HEK293 (cell line): ENCODE measurements around the gene FAM168A.

Experiments used
- BCL11A ChIP-seq: fragments of 450-650 bp; formaldehyde crosslinking; IDR thresholded peaks from 2 replicates; pipeline ENCODE4 v1.5.1; 2016; ENCODE audit warnings: low read depth, missing biosample characterization, missing genetic modification characterization
- GLI2 ChIP-seq: fragments of 450-650 bp; formaldehyde crosslinking; IDR thresholded peaks from 2 replicates; pipeline ENCODE4; 2017; ENCODE audit warnings: missing biosample characterization, missing genetic modification characterization, low read depth, borderline replicate concordance
- GLIS2 ChIP-seq: fragments of 450-650 bp; formaldehyde crosslinking; IDR thresholded peaks from 2 replicates; pipeline ENCODE4 v1.5.1; 2016; ENCODE audit warnings: missing biosample characterization, missing genetic modification characterization
- OVOL3 ChIP-seq: fragments of 450-650 bp; formaldehyde crosslinking; IDR thresholded peaks from 2 replicates; pipeline ENCODE4 v1.5.1; 2016; ENCODE audit warnings: missing biosample characterization, missing genetic modification characterization
- ZIC2 ChIP-seq: fragments of 450-650 bp; formaldehyde crosslinking; IDR thresholded peaks from 2 replicates; pipeline ENCODE4 v1.5.1; 2016; ENCODE audit warnings: missing biosample characterization, missing genetic modification characterization
- ZNF155 ChIP-seq: fragments of 450-650 bp; formaldehyde crosslinking; IDR thresholded peaks from 2 replicates; pipeline ENCODE4 v1.5.1; 2016; ENCODE audit warnings: missing biosample characterization, missing genetic modification characterization
- ZNF169 ChIP-seq: fragments of 450-650 bp; formaldehyde crosslinking; IDR thresholded peaks from 2 replicates; pipeline ENCODE4 v1.5.1; 2016; ENCODE audit warnings: missing biosample characterization, missing genetic modification characterization
- ZNF175 ChIP-seq: fragments of 450-650 bp; formaldehyde crosslinking; IDR thresholded peaks from 2 replicates; pipeline ENCODE4 v1.5.1; 2016; ENCODE audit warnings: missing biosample characterization, missing genetic modification characterization
- ZNF184 ChIP-seq: fragments of 450-650 bp; IDR thresholded peaks from 2 replicates; pipeline ENCODE4 v1.5.1; 2018; ENCODE audit warnings: missing biosample characterization, mild to moderate bottlenecking, missing genetic modification characterization
- ZNF274 ChIP-seq, 2 experiments: fragments of 200-500 bp in 1 of 2; fragments of 450-650 bp in 1 of 2; sonication (Bioruptor generic) in 1 of 2; formaldehyde crosslinking in 1 of 2; IDR thresholded peaks; 2 replicates each; pipeline versions ENCODE4 v1.5.1 to v1.6.1; 2014 to 2016; ENCODE audit warnings: borderline replicate concordance in 1 of 2, inconsistent platforms in 1 of 2, low read length in 1 of 2, missing biosample characterization in 1 of 2, missing genetic modification characterization in 1 of 2
- ZNF311 ChIP-seq: fragments of 450-650 bp; formaldehyde crosslinking; IDR thresholded peaks from 2 replicates; pipeline ENCODE4 v1.5.1; 2017; ENCODE audit warnings: missing biosample characterization, missing genetic modification characterization, borderline replicate concordance
- ZNF623 ChIP-seq: fragments of 450-650 bp; formaldehyde crosslinking; IDR thresholded peaks from 2 replicates; pipeline ENCODE4 v1.5.1; 2016; ENCODE audit warnings: missing biosample characterization, missing genetic modification characterization
- ZNF629 ChIP-seq: fragments of 450-650 bp; formaldehyde crosslinking; IDR thresholded peaks from 2 replicates; pipeline ENCODE4 v1.5.1; 2017; ENCODE audit warnings: missing biosample characterization, missing genetic modification characterization
- ZNF658 ChIP-seq: fragments of 450-650 bp; formaldehyde crosslinking; IDR thresholded peaks from 2 replicates; pipeline ENCODE4; 2016; ENCODE audit warnings: missing biosample characterization, missing genetic modification characterization
- ZNF76 ChIP-seq: fragments of 450-650 bp; formaldehyde crosslinking; IDR thresholded peaks from 2 replicates; pipeline ENCODE4; 2016; ENCODE audit warnings: low read depth, missing biosample characterization, missing genetic modification characterization, borderline replicate concordance
- ZNF776 ChIP-seq: fragments of 450-650 bp; formaldehyde crosslinking; IDR thresholded peaks from 2 replicates; pipeline ENCODE4 v1.5.0; 2017; ENCODE audit warnings: missing biosample characterization, missing genetic modification characterization, borderline replicate concordance
- ZNF830 ChIP-seq: fragments of 450-650 bp; IDR thresholded peaks from 2 replicates; pipeline ENCODE4 v1.5.0; 2018; ENCODE audit warnings: missing biosample characterization, missing genetic modification characterization, low read depth, mild to moderate bottlenecking, moderate library complexity
- ZSCAN30 ChIP-seq: fragments of 450-650 bp; IDR thresholded peaks from 2 replicates; pipeline ENCODE4 v1.5.1; 2018; ENCODE audit warnings: missing biosample characterization, mild to moderate bottlenecking, missing genetic modification characterization, moderate library complexity
- TF ChIP-seq, protein P1 (sequence below): fragments of 450-650 bp; formaldehyde crosslinking; IDR thresholded peaks from 2 replicates; pipeline ENCODE4 v1.5.1; 2017; ENCODE audit warnings: missing biosample characterization, missing genetic modification characterization
- TF ChIP-seq, protein P2 (sequence below): fragments of 450-650 bp; formaldehyde crosslinking; conservative IDR thresholded peaks from 2 replicates; pipeline ENCODE4 v1.5.1; 2016; ENCODE audit warnings: low read depth, missing biosample characterization, missing genetic modification characterization
- TF ChIP-seq, protein P3 (sequence below): IDR thresholded peaks from 2 replicates; pipeline ENCODE4 v1.6.1; 2011; ENCODE audit warnings: mild to moderate bottlenecking, low read depth, low read length, borderline replicate concordance
- TF ChIP-seq, protein P4 (sequence below): fragments of 450-650 bp; formaldehyde crosslinking; IDR thresholded peaks from 2 replicates; pipeline ENCODE4 v1.5.1; 2016; ENCODE audit warnings: missing biosample characterization, missing genetic modification characterization
- TF ChIP-seq, protein P5 (sequence below): fragments of 450-650 bp; formaldehyde crosslinking; IDR thresholded peaks from 2 replicates; pipeline ENCODE4 v1.5.1; 2017; ENCODE audit warnings: missing biosample characterization, missing genetic modification characterization
- TF ChIP-seq, protein P6 (sequence below): fragments of 450-650 bp; formaldehyde crosslinking; IDR thresholded peaks from 2 replicates; pipeline ENCODE4 v1.5.1; 2016; ENCODE audit warnings: missing biosample characterization, missing genetic modification characterization
- TF ChIP-seq, protein P7 (sequence below): fragments of 450-650 bp; formaldehyde crosslinking; IDR thresholded peaks from 2 replicates; pipeline ENCODE4 v1.5.0; 2017; ENCODE audit warnings: missing biosample characterization, missing genetic modification characterization, borderline replicate concordance

Gene FAM168A

DNA sequence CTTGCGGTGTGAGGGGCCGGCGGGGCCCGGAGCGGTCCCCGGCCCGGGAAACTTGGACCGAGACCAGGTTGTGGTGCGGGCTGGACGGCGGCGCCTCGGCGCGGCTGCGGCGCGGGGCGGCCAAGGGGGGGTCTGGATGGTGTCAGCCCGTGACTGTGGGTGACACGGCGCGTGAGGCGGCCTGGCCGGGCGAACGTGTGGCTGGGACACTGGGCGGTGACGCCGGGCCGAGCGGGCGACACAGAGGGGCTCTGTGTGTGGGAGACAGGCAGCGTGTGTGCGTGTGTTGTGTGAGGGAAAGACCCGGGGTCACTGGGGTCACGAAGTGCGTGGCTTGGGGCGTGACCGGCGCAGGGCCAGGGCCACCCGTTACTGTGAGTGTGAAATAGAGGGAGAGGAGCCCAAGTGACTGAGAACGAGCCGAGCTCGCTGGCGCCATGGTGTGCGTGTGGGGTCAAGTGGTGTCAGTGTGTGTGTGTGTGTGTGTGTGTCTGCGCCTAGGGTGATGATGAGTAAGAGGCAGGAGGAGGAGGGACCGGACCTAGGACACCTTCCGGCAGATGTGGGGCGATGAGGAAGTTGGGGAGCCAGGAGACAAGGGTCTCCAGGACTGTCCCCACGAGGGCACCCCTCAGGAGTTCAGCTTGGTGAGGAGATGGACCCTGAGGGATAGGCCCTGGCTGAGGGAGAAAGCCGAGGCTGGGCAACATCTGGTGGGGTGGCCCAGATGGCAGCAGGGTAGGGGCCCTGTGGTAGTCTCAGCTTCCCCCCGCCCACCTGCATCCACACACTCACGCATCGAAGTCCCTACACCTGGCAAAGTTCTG, 220.9 kb downstream of the FAM168A start (continued):
- TF ChIP-seq, protein P1, sequence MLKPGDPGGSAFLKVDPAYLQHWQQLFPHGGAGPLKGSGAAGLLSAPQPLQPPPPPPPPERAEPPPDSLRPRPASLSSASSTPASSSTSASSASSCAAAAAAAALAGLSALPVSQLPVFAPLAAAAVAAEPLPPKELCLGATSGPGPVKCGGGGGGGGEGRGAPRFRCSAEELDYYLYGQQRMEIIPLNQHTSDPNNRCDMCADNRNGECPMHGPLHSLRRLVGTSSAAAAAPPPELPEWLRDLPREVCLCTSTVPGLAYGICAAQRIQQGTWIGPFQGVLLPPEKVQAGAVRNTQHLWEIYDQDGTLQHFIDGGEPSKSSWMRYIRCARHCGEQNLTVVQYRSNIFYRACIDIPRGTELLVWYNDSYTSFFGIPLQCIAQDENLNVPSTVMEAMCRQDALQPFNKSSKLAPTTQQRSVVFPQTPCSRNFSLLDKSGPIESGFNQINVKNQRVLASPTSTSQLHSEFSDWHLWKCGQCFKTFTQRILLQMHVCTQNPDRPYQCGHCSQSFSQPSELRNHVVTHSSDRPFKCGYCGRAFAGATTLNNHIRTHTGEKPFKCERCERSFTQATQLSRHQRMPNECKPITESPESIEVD (tag by site-specific recombination), result no peak
- TF ChIP-seq ZSCAN30 (tag by site-specific recombination), result no peak
- peak; percentile 92 for TF ChIP-seq ZIC2 (tag by site-specific recombination)
- TF ChIP-seq ZNF274 (IDR thresholded peaks at IDR 0.05; ENCODE audit: low read length), result no peak
- no peak for TF ChIP-seq ZNF274 (tag by site-specific recombination; IDR thresholded peaks at IDR 0.05; ENCODE audit: borderline replicate concordance)
- no peak for TF ChIP-seq GLI2 (tag by site-specific recombination)
- TF ChIP-seq, protein P2, sequence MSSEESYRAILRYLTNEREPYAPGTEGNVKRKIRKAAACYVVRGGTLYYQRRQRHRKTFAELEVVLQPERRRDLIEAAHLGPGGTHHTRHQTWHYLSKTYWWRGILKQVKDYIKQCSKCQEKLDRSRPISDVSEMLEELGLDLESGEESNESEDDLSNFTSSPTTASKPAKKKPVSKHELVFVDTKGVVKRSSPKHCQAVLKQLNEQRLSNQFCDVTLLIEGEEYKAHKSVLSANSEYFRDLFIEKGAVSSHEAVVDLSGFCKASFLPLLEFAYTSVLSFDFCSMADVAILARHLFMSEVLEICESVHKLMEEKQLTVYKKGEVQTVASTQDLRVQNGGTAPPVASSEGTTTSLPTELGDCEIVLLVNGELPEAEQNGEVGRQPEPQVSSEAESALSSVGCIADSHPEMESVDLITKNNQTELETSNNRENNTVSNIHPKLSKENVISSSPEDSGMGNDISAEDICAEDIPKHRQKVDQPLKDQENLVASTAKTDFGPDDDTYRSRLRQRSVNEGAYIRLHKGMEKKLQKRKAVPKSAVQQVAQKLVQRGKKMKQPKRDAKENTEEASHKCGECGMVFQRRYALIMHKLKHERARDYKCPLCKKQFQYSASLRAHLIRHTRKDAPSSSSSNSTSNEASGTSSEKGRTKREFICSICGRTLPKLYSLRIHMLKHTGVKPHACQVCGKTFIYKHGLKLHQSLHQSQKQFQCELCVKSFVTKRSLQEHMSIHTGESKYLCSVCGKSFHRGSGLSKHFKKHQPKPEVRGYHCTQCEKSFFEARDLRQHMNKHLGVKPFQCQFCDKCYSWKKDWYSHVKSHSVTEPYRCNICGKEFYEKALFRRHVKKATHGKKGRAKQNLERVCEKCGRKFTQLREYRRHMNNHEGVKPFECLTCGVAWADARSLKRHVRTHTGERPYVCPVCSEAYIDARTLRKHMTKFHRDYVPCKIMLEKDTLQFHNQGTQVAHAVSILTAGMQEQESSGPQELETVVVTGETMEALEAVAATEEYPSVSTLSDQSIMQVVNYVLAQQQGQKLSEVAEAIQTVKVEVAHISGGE (tag by site-specific recombination), result peak; percentile 59
- TF ChIP-seq, protein P3, sequence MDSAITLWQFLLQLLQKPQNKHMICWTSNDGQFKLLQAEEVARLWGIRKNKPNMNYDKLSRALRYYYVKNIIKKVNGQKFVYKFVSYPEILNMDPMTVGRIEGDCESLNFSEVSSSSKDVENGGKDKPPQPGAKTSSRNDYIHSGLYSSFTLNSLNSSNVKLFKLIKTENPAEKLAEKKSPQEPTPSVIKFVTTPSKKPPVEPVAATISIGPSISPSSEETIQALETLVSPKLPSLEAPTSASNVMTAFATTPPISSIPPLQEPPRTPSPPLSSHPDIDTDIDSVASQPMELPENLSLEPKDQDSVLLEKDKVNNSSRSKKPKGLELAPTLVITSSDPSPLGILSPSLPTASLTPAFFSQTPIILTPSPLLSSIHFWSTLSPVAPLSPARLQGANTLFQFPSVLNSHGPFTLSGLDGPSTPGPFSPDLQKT, result no peak
- TF ChIP-seq ZNF184 (tag by site-specific recombination), result no peak
- no peak for TF ChIP-seq ZNF776 (tag by site-specific recombination)
- peak; percentile 97 for TF ChIP-seq GLIS2
- TF ChIP-seq ZNF830 (tag by site-specific recombination), result no peak
- TF ChIP-seq, protein P4, sequence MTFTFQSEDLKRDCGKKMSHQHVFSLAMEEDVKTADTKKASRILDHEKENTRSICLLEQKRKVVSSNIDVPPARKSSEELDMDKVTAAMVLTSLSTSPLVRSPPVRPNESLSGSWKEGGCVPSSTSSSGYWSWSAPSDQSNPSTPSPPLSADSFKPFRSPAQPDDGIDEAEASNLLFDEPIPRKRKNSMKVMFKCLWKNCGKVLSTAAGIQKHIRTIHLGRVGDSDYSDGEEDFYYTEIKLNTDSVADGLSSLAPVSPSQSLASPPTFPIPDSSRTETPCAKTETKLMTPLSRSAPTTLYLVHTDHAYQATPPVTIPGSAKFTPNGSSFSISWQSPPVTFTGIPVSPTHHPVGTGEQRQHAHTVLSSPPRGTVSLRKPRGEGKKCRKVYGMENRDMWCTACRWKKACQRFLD, result no peak
- no peak for TF ChIP-seq ZNF623 (tag by site-specific recombination)
- TF ChIP-seq OVOL3, result no peak
- peak; percentile 75 for TF ChIP-seq ZNF629 (tag by site-specific recombination)
- TF ChIP-seq, protein P5, sequence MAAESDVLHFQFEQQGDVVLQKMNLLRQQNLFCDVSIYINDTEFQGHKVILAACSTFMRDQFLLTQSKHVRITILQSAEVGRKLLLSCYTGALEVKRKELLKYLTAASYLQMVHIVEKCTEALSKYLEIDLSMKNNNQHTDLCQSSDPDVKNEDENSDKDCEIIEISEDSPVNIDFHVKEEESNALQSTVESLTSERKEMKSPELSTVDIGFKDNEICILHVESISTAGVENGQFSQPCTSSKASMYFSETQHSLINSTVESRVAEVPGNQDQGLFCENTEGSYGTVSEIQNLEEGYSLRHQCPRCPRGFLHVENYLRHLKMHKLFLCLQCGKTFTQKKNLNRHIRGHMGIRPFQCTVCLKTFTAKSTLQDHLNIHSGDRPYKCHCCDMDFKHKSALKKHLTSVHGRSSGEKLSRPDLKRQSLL, result no peak
- TF ChIP-seq, protein P6, sequence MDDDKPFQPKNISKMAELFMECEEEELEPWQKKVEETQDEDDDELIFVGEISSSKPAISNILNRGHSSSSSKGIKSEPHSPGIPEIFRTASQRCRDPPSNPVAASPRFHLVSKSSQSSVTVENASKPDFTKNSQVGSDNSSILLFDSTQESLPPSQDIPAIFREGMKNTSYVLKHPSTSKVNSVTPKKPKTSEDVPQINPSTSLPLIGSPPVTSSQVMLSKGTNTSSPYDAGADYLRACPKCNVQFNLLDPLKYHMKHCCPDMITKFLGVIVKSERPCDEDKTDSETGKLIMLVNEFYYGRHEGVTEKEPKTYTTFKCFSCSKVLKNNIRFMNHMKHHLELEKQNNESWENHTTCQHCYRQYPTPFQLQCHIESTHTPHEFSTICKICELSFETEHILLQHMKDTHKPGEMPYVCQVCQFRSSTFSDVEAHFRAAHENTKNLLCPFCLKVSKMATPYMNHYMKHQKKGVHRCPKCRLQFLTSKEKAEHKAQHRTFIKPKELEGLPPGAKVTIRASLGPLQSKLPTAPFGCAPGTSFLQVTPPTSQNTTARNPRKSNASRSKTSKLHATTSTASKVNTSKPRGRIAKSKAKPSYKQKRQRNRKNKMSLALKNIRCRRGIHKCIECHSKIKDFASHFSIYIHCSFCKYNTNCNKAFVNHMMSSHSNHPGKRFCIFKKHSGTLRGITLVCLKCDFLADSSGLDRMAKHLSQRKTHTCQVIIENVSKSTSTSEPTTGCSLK (tag by site-specific recombination), result no peak
- TF ChIP-seq, protein P7, sequence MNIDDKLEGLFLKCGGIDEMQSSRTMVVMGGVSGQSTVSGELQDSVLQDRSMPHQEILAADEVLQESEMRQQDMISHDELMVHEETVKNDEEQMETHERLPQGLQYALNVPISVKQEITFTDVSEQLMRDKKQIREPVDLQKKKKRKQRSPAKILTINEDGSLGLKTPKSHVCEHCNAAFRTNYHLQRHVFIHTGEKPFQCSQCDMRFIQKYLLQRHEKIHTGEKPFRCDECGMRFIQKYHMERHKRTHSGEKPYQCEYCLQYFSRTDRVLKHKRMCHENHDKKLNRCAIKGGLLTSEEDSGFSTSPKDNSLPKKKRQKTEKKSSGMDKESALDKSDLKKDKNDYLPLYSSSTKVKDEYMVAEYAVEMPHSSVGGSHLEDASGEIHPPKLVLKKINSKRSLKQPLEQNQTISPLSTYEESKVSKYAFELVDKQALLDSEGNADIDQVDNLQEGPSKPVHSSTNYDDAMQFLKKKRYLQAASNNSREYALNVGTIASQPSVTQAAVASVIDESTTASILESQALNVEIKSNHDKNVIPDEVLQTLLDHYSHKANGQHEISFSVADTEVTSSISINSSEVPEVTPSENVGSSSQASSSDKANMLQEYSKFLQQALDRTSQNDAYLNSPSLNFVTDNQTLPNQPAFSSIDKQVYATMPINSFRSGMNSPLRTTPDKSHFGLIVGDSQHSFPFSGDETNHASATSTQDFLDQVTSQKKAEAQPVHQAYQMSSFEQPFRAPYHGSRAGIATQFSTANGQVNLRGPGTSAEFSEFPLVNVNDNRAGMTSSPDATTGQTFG, result no peak
- no peak for TF ChIP-seq ZNF658
- TF ChIP-seq BCL11A (tag by site-specific recombination), result peak; percentile 99
- no peak for TF ChIP-seq ZNF175
- TF ChIP-seq ZNF76, result no peak
- no peak for TF ChIP-seq ZNF311 (tag by site-specific recombination)
- TF ChIP-seq ZNF169 (tag by site-specific recombination), result peak; percentile 80; the same call in 1 of the 2 replicates
- no peak for TF ChIP-seq ZNF155 (tag by site-specific recombination)
